Breast epithelium (tissue), 4 donors: ENCODE results near the gene MACROH2A1. TPM values are rescaled to one million over a fixed set of nuclear protein-coding genes. Genes with fewer than 3 reads are reported as not detected.

Experiments
- DNase-seq, 2 donors: peaks; one replicate each; pipeline ENCODE4 v3.0.0-alpha.2; 2019; ENCODE audit warnings: low spot score in 2 of 2
- H3K27ac ChIP-seq, 2 donors: fragments of 200-600 bp; sonication (generic) in 1 of 2; one replicate each; pipeline ENCODE4 v1.5.1; 2016 to 2019; ENCODE audit warnings: mild to moderate bottlenecking in 1 of 2
- H3K27me3 ChIP-seq, 2 donors: fragments of 200-600 bp; sonication (generic) in 1 of 2; one replicate each; pipeline versions ENCODE4 v1.5.1 to v1.6.0; 2017 to 2019; ENCODE audit warnings: control low read depth in 1 of 2, mild to moderate bottlenecking in 1 of 2
- H3K36me3 ChIP-seq: fragments of 200-600 bp; one replicate; pipeline ENCODE4 v1.5.1; 2019
- H3K4me1 ChIP-seq, 2 donors: fragments of 200-600 bp; sonication (generic); one replicate each; pipeline ENCODE4 v1.5.1; 2016 to 2019; ENCODE audit warnings: control low read depth in 1 of 2
- H3K4me3 ChIP-seq, 3 donors: fragments of 200-600 bp; sonication (generic); 1 replicate in 2 of 3; 2 replicates in 1 of 3; pipeline ENCODE4 v1.5.1; 2016 to 2019; ENCODE audit warnings: mild to moderate bottlenecking in 3 of 3, moderate library complexity in 2 of 3
- H3K9me3 ChIP-seq, 2 donors: fragments of 200-600 bp; sonication (generic) in 1 of 2; one replicate each; pipeline ENCODE4 v1.5.1; 2016 to 2019; ENCODE audit warnings: control low read depth in 1 of 2
- POLR2A ChIP-seq: fragments of 450-650 bp; IDR thresholded peaks from one replicate; pipeline ENCODE4 v1.6.1; 2016; ENCODE audit warnings: antibody characterized with exemption, mild to moderate bottlenecking, moderate library complexity
- POLR2AphosphoS5 ChIP-seq, 3 donors: sonication (generic); formaldehyde crosslinking; IDR thresholded peaks; one replicate each; pipeline ENCODE4 v1.6.1; 2017; ENCODE audit warnings: antibody characterized with exemption in 3 of 3
- intact Hi-C: fragments of 100-400 bp; cut with DNase I; formaldehyde crosslinking; loops from one replicate; pipeline ENCODE4 v1.15.1; 2023; ENCODE audit warnings: low total_unique reads
- total RNA-seq, 3 donors: library from RNA; depleted of rRNA; stranded (reverse); fragments of >200 nt; gene quantifications; one replicate each; pipeline ENCODE4 v1.1.0, GENCODE V29; 2016
- TF ChIP-seq, protein P1 (sequence below), 3 donors: fragments of 450-650 bp; IDR thresholded peaks; one replicate each; pipeline ENCODE4 v1.5.1; 2016 to 2017; ENCODE audit warnings: antibody characterized with exemption in 3 of 3, mild to moderate bottlenecking in 3 of 3, moderate library complexity in 3 of 3

Gene MACROH2A1
- total RNA-seq, 3 donors from 2014 or later = 255 to 293 (median 272) TPM

DNA sequence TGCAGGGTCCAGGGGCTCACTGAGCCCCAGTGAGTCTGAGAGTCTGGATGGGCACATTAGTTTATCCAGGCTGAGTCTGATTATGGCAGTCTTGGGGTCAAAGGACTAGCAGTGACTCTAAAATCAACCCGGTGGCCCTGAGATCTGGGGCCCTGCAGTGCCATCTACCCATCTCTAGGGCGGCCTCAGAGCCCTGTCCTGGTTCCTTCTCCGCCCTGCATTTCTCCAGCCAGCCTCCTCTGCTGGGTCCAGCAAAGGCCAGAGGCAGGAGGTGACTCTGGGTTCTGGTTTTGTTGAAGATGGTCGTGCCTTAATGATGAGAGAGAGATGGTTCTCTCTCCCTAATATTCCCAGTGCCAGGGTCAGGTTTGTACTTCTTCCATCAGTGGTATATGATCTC, 33.1 kb upstream of the MACROH2A1 start:
- intact Hi-C loops = no loop called here
- H3K36me3 ChIP-seq = no peaks in the 10 kb centered on the region
- no peaks in the 10 kb centered on the region for H3K4me1 ChIP-seq
- H3K9me3 ChIP-seq = peaks cover 4 to 6% of the 10 kb centered on the region in 2 donors
- no peak overlapping the region for H3K27ac ChIP-seq
- no peak overlapping the region for H3K4me3 ChIP-seq
- H3K27me3 ChIP-seq = peaks cover 0 to 7% of the 10 kb centered on the region in 2 donors
- TF ChIP-seq, protein P1, sequence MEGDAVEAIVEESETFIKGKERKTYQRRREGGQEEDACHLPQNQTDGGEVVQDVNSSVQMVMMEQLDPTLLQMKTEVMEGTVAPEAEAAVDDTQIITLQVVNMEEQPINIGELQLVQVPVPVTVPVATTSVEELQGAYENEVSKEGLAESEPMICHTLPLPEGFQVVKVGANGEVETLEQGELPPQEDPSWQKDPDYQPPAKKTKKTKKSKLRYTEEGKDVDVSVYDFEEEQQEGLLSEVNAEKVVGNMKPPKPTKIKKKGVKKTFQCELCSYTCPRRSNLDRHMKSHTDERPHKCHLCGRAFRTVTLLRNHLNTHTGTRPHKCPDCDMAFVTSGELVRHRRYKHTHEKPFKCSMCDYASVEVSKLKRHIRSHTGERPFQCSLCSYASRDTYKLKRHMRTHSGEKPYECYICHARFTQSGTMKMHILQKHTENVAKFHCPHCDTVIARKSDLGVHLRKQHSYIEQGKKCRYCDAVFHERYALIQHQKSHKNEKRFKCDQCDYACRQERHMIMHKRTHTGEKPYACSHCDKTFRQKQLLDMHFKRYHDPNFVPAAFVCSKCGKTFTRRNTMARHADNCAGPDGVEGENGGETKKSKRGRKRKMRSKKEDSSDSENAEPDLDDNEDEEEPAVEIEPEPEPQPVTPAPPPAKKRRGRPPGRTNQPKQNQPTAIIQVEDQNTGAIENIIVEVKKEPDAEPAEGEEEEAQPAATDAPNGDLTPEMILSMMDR (IDR thresholded peaks at IDR 0.05) = no peak
- TF ChIP-seq POLR2AphosphoS5 (IDR thresholded peaks at IDR 0.05) (no peak), POLR2A (no peak)
- DNase-seq = no peak

- no peak for DNase-seq
These were observed 31.1 kb upstream of the MACROH2A1 start for GRCh38 chr5:135430135-135430437.

DNA sequence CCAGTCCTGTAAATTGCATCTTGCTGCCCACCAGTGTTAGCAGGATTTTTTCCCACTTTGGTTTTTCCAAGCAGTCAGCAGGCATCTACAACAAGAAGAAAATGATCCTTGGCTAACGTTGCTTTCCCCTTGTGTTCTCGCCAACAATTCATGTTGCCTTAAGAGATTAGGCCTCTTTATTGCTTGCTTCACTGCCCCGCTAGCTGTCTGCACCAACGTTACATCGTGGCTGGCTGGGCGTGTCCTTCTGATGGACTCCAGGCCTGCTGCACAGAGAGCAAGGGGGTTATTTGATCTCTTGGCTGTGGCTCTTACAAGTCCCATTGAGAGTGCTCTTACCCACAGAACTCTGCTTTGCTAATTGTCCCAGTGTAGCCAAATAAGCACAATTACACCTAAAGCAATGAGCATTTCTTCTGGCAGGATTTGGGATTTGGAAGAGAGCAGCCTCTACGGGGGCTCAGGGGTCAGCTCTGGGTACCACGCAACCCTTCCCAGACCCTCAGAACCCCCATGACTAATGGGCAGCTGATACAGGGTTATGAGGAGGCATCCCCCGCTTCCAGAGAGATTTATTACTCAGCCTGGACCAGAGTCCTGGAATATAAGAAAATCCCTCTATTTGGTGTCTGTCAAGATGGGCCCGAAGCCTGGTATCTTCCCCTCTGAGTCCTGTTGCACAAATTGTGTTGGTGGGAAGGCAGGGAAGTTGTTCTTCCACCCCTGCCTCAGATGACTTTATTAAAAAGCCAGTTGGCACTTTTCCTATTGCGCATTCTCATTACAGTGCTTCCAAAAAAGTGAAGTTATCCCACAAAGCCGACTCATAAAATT, 30.5 kb upstream of the MACROH2A1 start:
- no peak for DNase-seq
- Histone ChIP-seq H3K4me1 (no peaks in the 10 kb centered on the region), H3K27ac (peak overlapping the region in 1 of 2 donors; percentile 25), H3K9me3 (peaks cover 4 to 6% of the 10 kb centered on the region in 2 donors), H3K27me3 (no peaks in the 10 kb centered on the region), H3K4me3 (peak overlapping the region in 1 of 3 donors; percentile 13), H3K36me3 (no peaks in the 10 kb centered on the region)
- intact Hi-C loops = no loop called here
- TF ChIP-seq, protein P1 (IDR thresholded peaks at IDR 0.05) = no peak
- no peak for TF ChIP-seq POLR2AphosphoS5 (IDR thresholded peaks at IDR 0.05)
- TF ChIP-seq POLR2A = no peak

More at GRCh38 chr5:135430135-135430437, 31.1 kb upstream of the MACROH2A1 start:
- Histone ChIP-seq H3K36me3 (no peaks in the 10 kb centered on the region), H3K27me3 (peaks cover 0 to 5% of the 10 kb centered on the region in 2 donors), H3K4me1 (no peaks in the 10 kb centered on the region), H3K27ac (no peak overlapping the region), H3K9me3 (peaks cover 4 to 6% of the 10 kb centered on the region in 2 donors), H3K4me3 (peak overlapping the region in 1 of 3 donors; percentile 13)
- intact Hi-C loops = no loop called here
- TF ChIP-seq, protein P1 (IDR thresholded peaks at IDR 0.05) = no peak
- TF ChIP-seq POLR2A (no peak), POLR2AphosphoS5 (IDR thresholded peaks at IDR 0.05) (no peak)

- H3K4me3 ChIP-seq = no peak overlapping the region
- no peak overlapping the region for H3K27ac ChIP-seq
- intact Hi-C loops = no loop called here
- no peaks in the 10 kb centered on the region for H3K4me1 ChIP-seq
- TF ChIP-seq POLR2AphosphoS5 (IDR thresholded peaks at IDR 0.05) (no peak), POLR2A (no peak)
- TF ChIP-seq, protein P1 (IDR thresholded peaks at IDR 0.05) = no peak
- no peak for DNase-seq
- no peaks in the 10 kb centered on the region for H3K27me3 ChIP-seq
- H3K36me3 ChIP-seq = no peaks in the 10 kb centered on the region
- H3K9me3 ChIP-seq = peaks cover 4 to 6% of the 10 kb centered on the region in 2 donors
These were observed 29.6 kb upstream of the MACROH2A1 start for GRCh38 chr5:135428586-135428985.
